22Rv1 (cell line): ENCODE data around the gene ABI1.

ENCODE experiments used
- ZFX ChIP-seq: fragments of 450-650 bp; IDR thresholded peaks from 2 replicates; pipeline ENCODE4 v1.6.1; 2017; ENCODE audit warnings: antibody characterized with exemption, borderline replicate concordance
- TF ChIP-seq, protein P1 (sequence below): fragments of 450-650 bp; IDR thresholded peaks from 2 replicates; pipeline ENCODE4 v1.5.1; 2017; ENCODE audit warnings: mild to moderate bottlenecking

DNA sequence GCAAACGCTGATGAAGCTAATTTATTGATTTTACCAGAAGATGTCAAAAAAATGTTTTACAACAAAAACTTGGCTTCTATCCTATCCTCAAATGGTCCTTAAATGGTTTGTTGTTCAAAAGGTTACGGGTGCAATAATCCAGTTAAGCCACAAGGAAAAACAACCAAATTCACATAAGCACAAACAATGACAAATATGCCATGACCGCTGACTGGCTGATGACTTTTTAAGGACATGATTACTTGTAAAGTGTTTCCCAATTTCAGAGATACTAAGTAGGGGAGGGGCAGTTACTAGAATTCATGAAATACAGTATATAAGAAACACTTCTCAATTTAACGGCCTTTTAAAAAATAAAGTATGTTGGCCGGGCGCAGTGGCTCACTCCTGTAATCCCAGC, 28.8 kb downstream of the ABI1 start:
- TF ChIP-seq, protein P1, sequence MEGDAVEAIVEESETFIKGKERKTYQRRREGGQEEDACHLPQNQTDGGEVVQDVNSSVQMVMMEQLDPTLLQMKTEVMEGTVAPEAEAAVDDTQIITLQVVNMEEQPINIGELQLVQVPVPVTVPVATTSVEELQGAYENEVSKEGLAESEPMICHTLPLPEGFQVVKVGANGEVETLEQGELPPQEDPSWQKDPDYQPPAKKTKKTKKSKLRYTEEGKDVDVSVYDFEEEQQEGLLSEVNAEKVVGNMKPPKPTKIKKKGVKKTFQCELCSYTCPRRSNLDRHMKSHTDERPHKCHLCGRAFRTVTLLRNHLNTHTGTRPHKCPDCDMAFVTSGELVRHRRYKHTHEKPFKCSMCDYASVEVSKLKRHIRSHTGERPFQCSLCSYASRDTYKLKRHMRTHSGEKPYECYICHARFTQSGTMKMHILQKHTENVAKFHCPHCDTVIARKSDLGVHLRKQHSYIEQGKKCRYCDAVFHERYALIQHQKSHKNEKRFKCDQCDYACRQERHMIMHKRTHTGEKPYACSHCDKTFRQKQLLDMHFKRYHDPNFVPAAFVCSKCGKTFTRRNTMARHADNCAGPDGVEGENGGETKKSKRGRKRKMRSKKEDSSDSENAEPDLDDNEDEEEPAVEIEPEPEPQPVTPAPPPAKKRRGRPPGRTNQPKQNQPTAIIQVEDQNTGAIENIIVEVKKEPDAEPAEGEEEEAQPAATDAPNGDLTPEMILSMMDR = no peak
- TF ChIP-seq ZFX = no peak
